OCI-LY1 (cell line): ENCODE measurements around the gene STAB1.

Source experiments
- CTCF ChIP-seq: fragments of 200-600 bp; sonication (generic), shearing (Covaris generic); IDR thresholded peaks from 2 replicates; pipeline ENCODE4 v1.5.1; 2017; ENCODE audit warnings: mild to moderate bottlenecking, antibody characterized with exemption, low read length, moderate library complexity, mixed read lengths
- EZH2 ChIP-seq: fragments of 200-600 bp; sonication (generic), shearing (Covaris generic); IDR thresholded peaks from 2 replicates; pipeline ENCODE4 v1.8.0; 2017; ENCODE audit warnings: borderline replicate concordance, mixed run types, mild to moderate bottlenecking, antibody characterized with exemption, low read length, moderate library complexity, mixed read lengths

GRCh38 chr3:52552089-52552488 lies 57.0 kb downstream of the STAB1 start:
- no peak for TF ChIP-seq EZH2
- no peak for TF ChIP-seq CTCF
